Body of pancreas (tissue), 4 donors: Measurements from ENCODE around the gene NSUN3. TPM values are rescaled to one million over a fixed set of nuclear protein-coding genes. Genes with fewer than 3 reads are reported as not detected.
"Not testable (repeated sequence)": the region's sequence is repeated elsewhere in the genome, so short reads cannot be mapped to it uniquely, and the experiment has no call there.

ENCODE experiments used
- ATAC-seq: fragments of 150-250 bp; one replicate; pipeline ENCODE4 v1.9.1; 2016
- DNase-seq, 4 donors: peaks; one replicate each; pipeline ENCODE4 v3.0.0-alpha.2; 2019
- H3K27ac ChIP-seq, 4 donors: fragments of 200-600 bp; sonication (generic); 1 replicate in 3 of 4; 2 replicates in 1 of 4; pipeline versions ENCODE4 v1.5.1 to v1.6.1; 2016 to 2019; ENCODE audit warnings: mild to moderate bottlenecking in 1 of 4, mixed read lengths in 1 of 4, moderate library complexity in 1 of 4
- H3K27me3 ChIP-seq, 2 donors: fragments of 200-600 bp; sonication (generic); one replicate each; pipeline ENCODE4 v1.6.0; 2016; ENCODE audit warnings: mild to moderate bottlenecking in 1 of 2
- H3K36me3 ChIP-seq, 2 donors: fragments of 200-600 bp; sonication (generic); replicated peaks in 1 of 2; 2 replicates each; pipeline ENCODE4 v1.5.1; 2016; ENCODE audit warnings: low read depth in 2 of 2; ENCODE audit not compliant: insufficient read depth in 1 of 2
- H3K4me1 ChIP-seq: fragments of 200-600 bp; sonication (generic); one replicate; pipeline ENCODE4 v1.6.0; 2016
- H3K4me3 ChIP-seq, 2 donors: fragments of 200-600 bp; sonication (generic); 1 replicate in 1 of 2; 2 replicates in 1 of 2; pipeline ENCODE4 v1.5.1; 2016 to 2019
- H3K9me3 ChIP-seq, 3 donors: fragments of 200-600 bp; sonication (generic); 1 replicate in 2 of 3; 2 replicates in 1 of 3; pipeline ENCODE4 v1.5.1; 2016
- CTCF ChIP-seq, 7 experiments: fragments of 450-650 bp in 4 of 7; fragments of 200-600 bp in 3 of 7; sonication (generic) in 3 of 7; IDR thresholded peaks; one replicate each; pipeline ENCODE4 v1.5.1; 2016 to 2019; ENCODE audit warnings: antibody characterized with exemption in 7 of 7
- POLR2A ChIP-seq, 3 donors: fragments of 450-650 bp; IDR thresholded peaks; one replicate each; pipeline ENCODE4 v1.6.1; 2016; ENCODE audit warnings: antibody characterized with exemption in 3 of 3, mild to moderate bottlenecking in 2 of 3
- WGBS, 2 donors: methylation state at CpG; one replicate each; pipeline ENCODE4 v1.1.5; 2017; 5-methylcytosine and 5-hydroxymethylcytosine counted together
- intact Hi-C: fragments of 100-400 bp; cut with DNase I; formaldehyde crosslinking; loops from one replicate; pipeline ENCODE4 v1.15.1; 2023
- total RNA-seq, 2 donors: library from RNA; depleted of rRNA; stranded (reverse); fragments of >200 nt; gene quantifications; one replicate each; pipeline ENCODE4 v1.1.0, GENCODE V29; 2016

NSUN3 gene
- total RNA-seq, 2 donors from 2014 or later, result 5.6 to 13.2 TPM

GRCh38 chr3:94026623-94027022, 36.2 kb upstream of the NSUN3 start:
- Histone ChIP-seq H3K36me3 (no peaks in the 10 kb centered on the region), H3K4me1 (peaks cover 21% of the 10 kb centered on the region), H3K4me3 (no peak overlapping the region), H3K27me3 (no peaks in the 10 kb centered on the region), H3K27ac (peak overlapping the region in 2 of 4 donors; percentile 8 to 61), H3K9me3 (no peaks in the 10 kb centered on the region)
- DNase-seq (no peak), ATAC-seq (no peak)
- intact Hi-C loops, result no loop called here
- TF ChIP-seq CTCF (IDR thresholded peaks at IDR 0.05) (no peak), POLR2A (IDR thresholded peaks at IDR 0.05) (no peak)
- WGBS, 2 donors, result 16 to 23% methylated on average over 2 of the region's 2 CpGs

GRCh38 chr3:94028093-94028837, 34.6 kb upstream of the NSUN3 start, which contains the start of gene STX19:
Gene STX19, minus strand, starts transcription at chr3:94028597. Its CDS starts 13,328 bp downstream, at chr3:94015269.
- Histone ChIP-seq H3K9me3 (no peaks in the 10 kb centered on the region), H3K4me3 (peak within 1 kb of the TSS; percentile 4 to 12), H3K27me3 (no peaks in the 10 kb centered on the region), H3K36me3 (no peaks in the 10 kb centered on the region), H3K4me1 (peaks cover 21% of the 10 kb centered on the region), H3K27ac (peak within 1 kb of the TSS; percentile 34 to 84 (median 66))
- ATAC-seq (peak; percentile 99), DNase-seq (peak; percentile 31 to 81 (median 47))
- TF ChIP-seq POLR2A (IDR thresholded peaks at IDR 0.05), result peak in 2 of 3 donors; percentile 50 to 55
- no peak for TF ChIP-seq CTCF (IDR thresholded peaks at IDR 0.05)
- intact Hi-C loops, result no loop called here
- 15 to 17% methylated on average over 8 of the region's 8 CpGs for WGBS, 2 donors

GRCh38 chr3:94036909-94037507, 25.9 kb upstream of the NSUN3 start:
- H3K27me3 ChIP-seq, result no peaks in the 10 kb centered on the region
- ATAC-seq (peak; percentile 42), DNase-seq (no peak)
- TF ChIP-seq POLR2A (IDR thresholded peaks at IDR 0.05) (no peak), CTCF (IDR thresholded peaks at IDR 0.05) (peak in 5 of 7 experiments; percentile 25 to 40 (median 35))
- H3K4me3 ChIP-seq, result no peak overlapping the region
- H3K27ac ChIP-seq, result no peak overlapping the region
- intact Hi-C loops, result no loop called here
- H3K4me1 ChIP-seq, result no peaks in the 10 kb centered on the region
- H3K36me3 ChIP-seq, result no peaks in the 10 kb centered on the region
- H3K9me3 ChIP-seq, result no peaks in the 10 kb centered on the region
- 79 to 84% methylated on average over 3 of the region's 3 CpGs for WGBS, 2 donors

GRCh38 chr3:94043285-94043684, 19.6 kb upstream of the NSUN3 start:
- Histone ChIP-seq H3K36me3 (peaks cover 0 to 7% of the 10 kb centered on the region in 2 donors), H3K4me1 (no peaks in the 10 kb centered on the region), H3K27me3 (no peaks in the 10 kb centered on the region), H3K4me3 (no peak overlapping the region), H3K9me3 (no peaks in the 10 kb centered on the region), H3K27ac (no peak overlapping the region)
- no peak for TF ChIP-seq POLR2A (IDR thresholded peaks at IDR 0.05)
- no peak for TF ChIP-seq CTCF (IDR thresholded peaks at IDR 0.05)
- intact Hi-C loops, result no loop called here
- WGBS, 2 donors, result 51 to 74% methylated on average over 1 of the region's 1 CpG
- ATAC-seq (no peak), DNase-seq (no peak)

- H3K4me3 ChIP-seq, ATAC-seq, H3K27me3 ChIP-seq, H3K36me3 ChIP-seq, DNase-seq, H3K4me1 ChIP-seq, H3K9me3 ChIP-seq, intact Hi-C loops, H3K27ac ChIP-seq: not testable (repeated sequence)
- 90 to 97% methylated on average over 37 to 55 of the region's 61 CpGs for WGBS, 2 donors
These were observed 18.5 kb upstream of the NSUN3 start for GRCh38 chr3:94044100-94044936.
